ENCODE measurements around the gene IFI27L2.

- no peak for TF ChIP-seq EZH2phosphoT487 (IDR thresholded peaks at IDR 0.05; ENCODE audit: borderline replicate concordance, low read depth)
- TF ChIP-seq CTCF (IDR thresholded peaks at IDR 0.05): no peak
- no peak for TF ChIP-seq POLR2AphosphoS5 (IDR thresholded peaks at IDR 0.05; ENCODE audit: low read depth, low read length)
- no peak for TF ChIP-seq SIN3A (IDR thresholded peaks at IDR 0.05; ENCODE audit: borderline replicate concordance, low read depth, low read length)
- no peak for TF ChIP-seq TAF1 (IDR thresholded peaks at IDR 0.05; ENCODE audit: borderline replicate concordance, low read depth, low read length)
- no peak for TF ChIP-seq PBX3 (IDR thresholded peaks at IDR 0.05)
- TF ChIP-seq ZBTB33 (IDR thresholded peaks at IDR 0.05; ENCODE audit: borderline replicate concordance, low read depth): no peak
- TF ChIP-seq IRF3 (IDR thresholded peaks at IDR 0.05; ENCODE audit: low read depth, low read length): no peak
These were observed 34.4 kb upstream of the IFI27L2 start for GRCh38 chr14:94163796-94164195.
